ENCODE measurements around the gene PAN3.
A peak's percentile ranks its signal among the peaks of the same experiment; 100 is the strongest.
"Not testable (repeated sequence)": the region's sequence is repeated elsewhere in the genome, so short reads cannot be mapped to it uniquely, and the experiment has no call there.

PAN3 gene

GRCh38 chr13:28137596-28137995 lies 749 bp upstream of the PAN3 start:
- DNase-seq = peak; percentile 43

GRCh38 chr13:28138756-28139470 lies 568 bp downstream of the PAN3 start:
- peak; percentile 23 for DNase-seq

- DNase-seq = no peak
Observed at GRCh38 chr13:28140433-28141125, 2.2 kb downstream of the PAN3 start.

GRCh38 chr13:28141542-28141941 lies 3.2 kb downstream of the PAN3 start:
- DNase-seq = not testable (repeated sequence)

GRCh38 chr13:28145049-28145448 lies 6.7 kb downstream of the PAN3 start:
- DNase-seq = no peak

- DNase-seq = no peak
Observed at GRCh38 chr13:28147495-28147894, 9.2 kb downstream of the PAN3 start.

GRCh38 chr13:28159057-28159456 lies 20.7 kb downstream of the PAN3 start:
- no peak for DNase-seq

- no peak for DNase-seq
Observed at GRCh38 chr13:28161370-28161769, 23.0 kb downstream of the PAN3 start.

GRCh38 chr13:28163587-28163986 lies 25.2 kb downstream of the PAN3 start:
- DNase-seq = no peak

GRCh38 chr13:28166257-28166656 lies 27.9 kb downstream of the PAN3 start:
- DNase-seq = no peak

- DNase-seq = no peak
Observed at GRCh38 chr13:28171266-28171665, 32.9 kb downstream of the PAN3 start.

- DNase-seq = no peak
Observed at GRCh38 chr13:28172947-28173346, 34.6 kb downstream of the PAN3 start.

- DNase-seq = no peak
Observed at GRCh38 chr13:28173793-28174192, 35.4 kb downstream of the PAN3 start.

- DNase-seq = no peak
Observed at GRCh38 chr13:28177327-28177726, 39.0 kb downstream of the PAN3 start.

- no peak for DNase-seq
Observed at GRCh38 chr13:28177877-28178276, 39.5 kb downstream of the PAN3 start.

- DNase-seq = no peak
Observed at GRCh38 chr13:28179974-28180373, 41.6 kb downstream of the PAN3 start.

- no peak for DNase-seq
Observed at GRCh38 chr13:28181413-28181812, 43.1 kb downstream of the PAN3 start.

GRCh38 chr13:28185256-28185655 lies 46.9 kb downstream of the PAN3 start:
- no peak for DNase-seq

GRCh38 chr13:28199089-28199488 lies 60.7 kb downstream of the PAN3 start:
- DNase-seq = no peak

GRCh38 chr13:28204043-28204442 lies 65.7 kb downstream of the PAN3 start:
- no peak for DNase-seq

GRCh38 chr13:28204690-28205443 lies 66.5 kb downstream of the PAN3 start:
- DNase-seq = no peak

- no peak for DNase-seq
Observed at GRCh38 chr13:28218679-28219078, 80.3 kb downstream of the PAN3 start.

- no peak for DNase-seq
Observed at GRCh38 chr13:28219408-28220099, 81.2 kb downstream of the PAN3 start.

All from COR-L47 (cell line).